NT2/D1 (cell line): ENCODE measurements around the gene BRD4.

Experiments used
- SUZ12 ChIP-seq: IDR thresholded peaks from 2 replicates; pipeline ENCODE4 v1.6.1; 2011; ENCODE audit not compliant: insufficient read length, insufficient read depth; ENCODE audit errors: extremely low read depth
- YY1 ChIP-seq: IDR thresholded peaks from 2 replicates; pipeline ENCODE4 v1.6.1; 2011; ENCODE audit not compliant: insufficient read length, insufficient read depth

DNA sequence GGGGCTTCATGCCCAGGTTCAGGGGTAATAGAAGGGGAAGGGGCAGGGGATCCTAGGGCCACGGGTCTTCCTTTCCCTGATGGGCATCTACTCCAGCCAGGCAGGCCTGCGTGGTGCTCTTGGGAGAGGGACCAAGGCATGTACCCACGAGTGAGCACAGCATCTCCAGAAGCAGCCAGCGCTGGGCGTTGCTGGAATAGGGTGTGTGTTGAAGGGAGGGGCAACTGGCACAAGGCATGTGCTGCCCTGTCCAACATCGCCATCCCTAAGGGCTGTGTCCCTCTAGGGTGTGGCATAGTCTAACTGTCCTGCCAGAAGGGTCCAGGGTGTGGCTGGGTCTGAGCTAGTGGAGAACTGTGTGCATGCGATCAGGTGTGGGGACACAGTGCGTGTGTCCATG is 134.4 kb downstream of the BRD4 start:
- TF ChIP-seq SUZ12 (no peak), YY1 (no peak)
